SK-N-SH (cell line): ENCODE measurements around the gene YBX1. TPM values are rescaled to one million over a fixed set of nuclear protein-coding genes. Genes with fewer than 3 reads are reported as not detected.

Source experiments
- CTCF ChIA-PET: fragments of 300-600, 350-600 bp; formaldehyde crosslinking; extraction: SDS; loops from one replicate; lab custom pipeline; 2021; lab: Yijun Ruan, JAX
- POLR2A ChIA-PET: fragments of 350-600 bp; sonication (Branson Sonifier 250); formaldehyde crosslinking; extraction: SDS; loops from one replicate; lab custom pipeline; 2020; ENCODE audit warnings: antibody characterized with exemption, inconsistent platforms; lab: Yijun Ruan, JAX
- DNase-seq: peaks from one replicate; pipeline ENCODE4 v3.0.0; 2012
- H2AFZ ChIP-seq: fragments of 200-600 bp; sonication (generic); 2 replicates; pipeline ENCODE4 v1.8.1; 2016; ENCODE audit warnings: antibody characterized with exemption, mild to moderate bottlenecking, low read depth
- H3F3A ChIP-seq: fragments of 200-600 bp; sonication (generic); replicated peaks from 2 replicates; pipeline ENCODE3; 2016; ENCODE audit warnings: antibody characterized with exemption, mild to moderate bottlenecking; ENCODE audit not compliant: insufficient read depth
- H3K27ac ChIP-seq, 2 experiments: fragments of 200-500 bp in 1 of 2; fragments of 200-600 bp in 1 of 2; sonication (Bioruptor generic) in 1 of 2; sonication (generic), shearing (Covaris generic) in 1 of 2; 2 replicates each; pipeline versions ENCODE4 v1.5.1 to v1.6.1; 2014 to 2016; ENCODE audit warnings: low read depth in 2 of 2, inconsistent platforms in 1 of 2, low read length in 1 of 2, mild to moderate bottlenecking in 1 of 2, mixed read lengths in 1 of 2
- H3K27me3 ChIP-seq: fragments of 200-600 bp; sonication (generic), shearing (Covaris generic); 2 replicates; pipeline ENCODE4 v1.6.1; 2016; ENCODE audit warnings: mixed run types; ENCODE audit not compliant: insufficient read depth
- H3K36me3 ChIP-seq, 2 experiments: fragments of 200-500 bp in 1 of 2; fragments of 200-600 bp in 1 of 2; sonication (Bioruptor generic) in 1 of 2; sonication (generic) in 1 of 2; replicated peaks in 1 of 2; 2 replicates each; pipeline versions ENCODE3 to v1.5.1; 2014 to 2016; ENCODE audit warnings: low read length in 1 of 2, mild to moderate bottlenecking in 1 of 2; ENCODE audit not compliant: insufficient read depth in 2 of 2, control insufficient read depth in 1 of 2
- H3K4me1 ChIP-seq, 2 experiments: fragments of 200-500 bp in 1 of 2; fragments of 200-600 bp in 1 of 2; sonication (Bioruptor generic) in 1 of 2; sonication (generic), shearing (Covaris generic) in 1 of 2; 2 replicates each; pipeline versions ENCODE4 v1.5.1 to v1.6.1; 2014 to 2016; ENCODE audit warnings: low read depth in 1 of 2, low read length in 1 of 2, mixed run types in 1 of 2; ENCODE audit not compliant: insufficient read depth in 2 of 2, control insufficient read depth in 1 of 2
- H3K4me2 ChIP-seq: fragments of 200-600 bp; sonication (generic), shearing (Covaris generic); 2 replicates; pipeline ENCODE4 v1.6.1; 2017; ENCODE audit warnings: mixed run types
- H3K4me3 ChIP-seq, 2 experiments: fragments of 200-500 bp in 1 of 2; fragments of 200-600 bp in 1 of 2; sonication (Bioruptor generic) in 1 of 2; sonication (generic), shearing (Covaris generic) in 1 of 2; 2 replicates each; pipeline versions ENCODE4 v1.5.1 to v1.8.1; 2014 to 2016; ENCODE audit warnings: low read depth in 2 of 2, inconsistent platforms in 1 of 2, low read length in 1 of 2, mild to moderate bottlenecking in 1 of 2, mixed read lengths in 1 of 2, moderate library complexity in 1 of 2
- H3K79me2 ChIP-seq: fragments of 200-600 bp; sonication (generic); 2 replicates; pipeline ENCODE4 v1.8.1; 2017; ENCODE audit warnings: mild to moderate bottlenecking; ENCODE audit not compliant: insufficient read depth
- H3K9ac ChIP-seq: fragments of 200-600 bp; sonication (generic); 2 replicates; pipeline ENCODE4 v1.6.1; 2017; ENCODE audit warnings: mixed run types
- H3K9me2 ChIP-seq: fragments of 200-600 bp; sonication (generic); 2 replicates; pipeline ENCODE4 v1.6.1; 2017; ENCODE audit warnings: mixed run types
- H3K9me3 ChIP-seq: fragments of 200-600 bp; sonication (generic); 2 replicates; pipeline ENCODE4 v1.6.1; 2017; ENCODE audit warnings: mixed run types, mild to moderate bottlenecking, moderate library complexity
- H4K20me1 ChIP-seq: fragments of 200-600 bp; sonication (generic); 2 replicates; pipeline ENCODE4 v1.6.1; 2017; ENCODE audit warnings: mild to moderate bottlenecking, mixed run types; ENCODE audit not compliant: insufficient read depth
- CHD2 ChIP-seq: fragments of 150-350 bp; IDR thresholded peaks from 2 replicates; pipeline ENCODE4 v1.6.1; 2018; ENCODE audit warnings: low read length; ENCODE audit not compliant: partially characterized antibody
- EZH2phosphoT487 ChIP-seq: fragments of 200-600 bp; sonication (generic); IDR thresholded peaks from 2 replicates; pipeline ENCODE4 v1.6.1; 2017; ENCODE audit warnings: low read depth, mixed run types, mild to moderate bottlenecking, antibody characterized with exemption, moderate library complexity, borderline replicate concordance
- FOSL2 ChIP-seq: IDR thresholded peaks from 2 replicates; pipeline ENCODE4 v1.4.0; 2012; ENCODE audit warnings: low read depth, mild to moderate bottlenecking, moderate library complexity, borderline replicate concordance
- FOXM1 ChIP-seq: IDR thresholded peaks from 2 replicates; pipeline ENCODE4 v1.4.0; 2012; ENCODE audit warnings: low read depth, mild to moderate bottlenecking
- GABPA ChIP-seq: IDR thresholded peaks from 2 replicates; pipeline ENCODE4 v1.4.0; 2012; ENCODE audit warnings: low read depth, mild to moderate bottlenecking
- JUND ChIP-seq: IDR thresholded peaks from 2 replicates; pipeline ENCODE4 v1.4.0; 2012
- MXI1 ChIP-seq: IDR thresholded peaks from 2 replicates; pipeline ENCODE4 v1.6.1; 2012; ENCODE audit warnings: mild to moderate bottlenecking, low read depth, low read length, improper control_type of control experiment
- NFIC ChIP-seq: IDR thresholded peaks from 2 replicates; pipeline ENCODE4 v1.4.0; 2012; ENCODE audit warnings: borderline replicate concordance
- NRF1 ChIP-seq: IDR thresholded peaks from 2 replicates; pipeline ENCODE4 v1.6.1; 2012; ENCODE audit warnings: low read depth, mild to moderate bottlenecking, low read length
- RAD21 ChIP-seq: IDR thresholded peaks from 2 replicates; pipeline ENCODE4 v1.6.1; 2012; ENCODE audit warnings: mild to moderate bottlenecking, low read length
- RFX5 ChIP-seq: IDR thresholded peaks from 2 replicates; pipeline ENCODE4 v1.6.1; 2012; ENCODE audit warnings: mild to moderate bottlenecking, improper control_type of control experiment, low read length
- RXRA ChIP-seq: IDR thresholded peaks from 2 replicates; pipeline ENCODE4 v1.4.0; 2012; ENCODE audit warnings: low read depth, mild to moderate bottlenecking, borderline replicate concordance
- YY1 ChIP-seq: IDR thresholded peaks from 2 replicates; pipeline ENCODE4 v1.4.0; 2012; ENCODE audit warnings: low read depth, mild to moderate bottlenecking
- whole genome bisulfite sequencing: methylation state at CpG from one replicate; pipeline ENCODE4 v1.1.6; 2017; ENCODE audit warnings: low lambda C conversion rate; 5-methylcytosine and 5-hydroxymethylcytosine counted together
- polyA plus RNA-seq, 3 experiments: library from polyadenylated mRNA; depleted of rRNA; stranded (reverse); fragments of >200 nt; gene quantifications; 2 replicates each; pipeline ENCODE4 v1.2.3, GENCODE V29; 2012
- TF ChIP-seq, protein P1 (sequence below): IDR thresholded peaks from 2 replicates; pipeline ENCODE4 v1.6.1; 2012; ENCODE audit warnings: mild to moderate bottlenecking, low read depth, low read length, moderate library complexity
- TF ChIP-seq, protein P2 (sequence below): fragments of 200-600 bp; sonication (generic); IDR thresholded peaks from 2 replicates; pipeline ENCODE4 v1.6.1; 2017; ENCODE audit warnings: antibody characterized with exemption, mild to moderate bottlenecking, moderate library complexity

The YBX1 gene
- polyA plus RNA-seq, 1 of the 3 experiments (the other 2 are of a cell fraction), result 592 TPM

GRCh38 chr1:42639116-42639515 lies 43.1 kb upstream of the YBX1 start (continued):
- TF ChIP-seq, protein P1, sequence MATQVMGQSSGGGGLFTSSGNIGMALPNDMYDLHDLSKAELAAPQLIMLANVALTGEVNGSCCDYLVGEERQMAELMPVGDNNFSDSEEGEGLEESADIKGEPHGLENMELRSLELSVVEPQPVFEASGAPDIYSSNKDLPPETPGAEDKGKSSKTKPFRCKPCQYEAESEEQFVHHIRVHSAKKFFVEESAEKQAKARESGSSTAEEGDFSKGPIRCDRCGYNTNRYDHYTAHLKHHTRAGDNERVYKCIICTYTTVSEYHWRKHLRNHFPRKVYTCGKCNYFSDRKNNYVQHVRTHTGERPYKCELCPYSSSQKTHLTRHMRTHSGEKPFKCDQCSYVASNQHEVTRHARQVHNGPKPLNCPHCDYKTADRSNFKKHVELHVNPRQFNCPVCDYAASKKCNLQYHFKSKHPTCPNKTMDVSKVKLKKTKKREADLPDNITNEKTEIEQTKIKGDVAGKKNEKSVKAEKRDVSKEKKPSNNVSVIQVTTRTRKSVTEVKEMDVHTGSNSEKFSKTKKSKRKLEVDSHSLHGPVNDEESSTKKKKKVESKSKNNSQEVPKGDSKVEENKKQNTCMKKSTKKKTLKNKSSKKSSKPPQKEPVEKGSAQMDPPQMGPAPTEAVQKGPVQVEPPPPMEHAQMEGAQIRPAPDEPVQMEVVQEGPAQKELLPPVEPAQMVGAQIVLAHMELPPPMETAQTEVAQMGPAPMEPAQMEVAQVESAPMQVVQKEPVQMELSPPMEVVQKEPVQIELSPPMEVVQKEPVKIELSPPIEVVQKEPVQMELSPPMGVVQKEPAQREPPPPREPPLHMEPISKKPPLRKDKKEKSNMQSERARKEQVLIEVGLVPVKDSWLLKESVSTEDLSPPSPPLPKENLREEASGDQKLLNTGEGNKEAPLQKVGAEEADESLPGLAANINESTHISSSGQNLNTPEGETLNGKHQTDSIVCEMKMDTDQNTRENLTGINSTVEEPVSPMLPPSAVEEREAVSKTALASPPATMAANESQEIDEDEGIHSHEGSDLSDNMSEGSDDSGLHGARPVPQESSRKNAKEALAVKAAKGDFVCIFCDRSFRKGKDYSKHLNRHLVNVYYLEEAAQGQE, result no peak

DNA sequence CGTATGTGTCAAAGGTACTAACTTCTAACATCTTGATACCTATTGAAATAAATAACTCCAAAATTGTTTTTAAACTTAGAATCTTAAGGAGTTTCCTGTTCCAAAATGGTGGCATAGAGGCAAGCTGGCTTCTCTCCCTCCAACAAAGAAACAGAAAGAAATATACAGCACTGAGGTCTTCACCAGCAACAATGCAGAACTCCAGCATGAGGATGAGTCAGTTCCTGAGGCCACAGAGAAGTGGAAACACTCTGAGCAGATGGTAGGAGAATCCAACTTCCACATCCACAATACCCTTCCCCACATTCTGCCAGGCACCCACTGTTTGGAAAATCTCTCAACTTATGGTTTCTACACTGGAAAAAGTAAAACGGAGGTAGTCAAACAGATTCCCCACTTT lies 36.2 kb upstream of the YBX1 start:
- Histone ChIP-seq H2AFZ (no peak overlapping the region), H3K4me1 (no peaks in the 10 kb centered on the region), H3F3A (no peaks in the 10 kb centered on the region), H3K27ac (no peak overlapping the region), H3K79me2 (no peaks in the 10 kb centered on the region), H3K9me2 (no peaks in the 10 kb centered on the region), H3K4me3 (no peak overlapping the region), H3K9ac (no peak overlapping the region), H3K36me3 (no peaks in the 10 kb centered on the region), H3K27me3 (no peaks in the 10 kb centered on the region), H3K4me2 (no peak overlapping the region), H3K9me3 (peaks cover 6% of the 10 kb centered on the region; the same call in 1 of the 2 replicates), H4K20me1 (no peaks in the 10 kb centered on the region)
- 83% methylated on average over 2 of the region's 2 CpGs for WGBS
- TF ChIP-seq CHD2, result no peak
- TF ChIP-seq JUND, result no peak
- no peak for TF ChIP-seq YY1
- no peak for TF ChIP-seq NRF1
- TF ChIP-seq EZH2phosphoT487, result no peak
- TF ChIP-seq RFX5, result no peak
- no peak for TF ChIP-seq NFIC
- TF ChIP-seq MXI1, result no peak
- no peak for TF ChIP-seq RXRA
- no peak for TF ChIP-seq GABPA
- TF ChIP-seq RAD21, result no peak
- TF ChIP-seq, protein P2, sequence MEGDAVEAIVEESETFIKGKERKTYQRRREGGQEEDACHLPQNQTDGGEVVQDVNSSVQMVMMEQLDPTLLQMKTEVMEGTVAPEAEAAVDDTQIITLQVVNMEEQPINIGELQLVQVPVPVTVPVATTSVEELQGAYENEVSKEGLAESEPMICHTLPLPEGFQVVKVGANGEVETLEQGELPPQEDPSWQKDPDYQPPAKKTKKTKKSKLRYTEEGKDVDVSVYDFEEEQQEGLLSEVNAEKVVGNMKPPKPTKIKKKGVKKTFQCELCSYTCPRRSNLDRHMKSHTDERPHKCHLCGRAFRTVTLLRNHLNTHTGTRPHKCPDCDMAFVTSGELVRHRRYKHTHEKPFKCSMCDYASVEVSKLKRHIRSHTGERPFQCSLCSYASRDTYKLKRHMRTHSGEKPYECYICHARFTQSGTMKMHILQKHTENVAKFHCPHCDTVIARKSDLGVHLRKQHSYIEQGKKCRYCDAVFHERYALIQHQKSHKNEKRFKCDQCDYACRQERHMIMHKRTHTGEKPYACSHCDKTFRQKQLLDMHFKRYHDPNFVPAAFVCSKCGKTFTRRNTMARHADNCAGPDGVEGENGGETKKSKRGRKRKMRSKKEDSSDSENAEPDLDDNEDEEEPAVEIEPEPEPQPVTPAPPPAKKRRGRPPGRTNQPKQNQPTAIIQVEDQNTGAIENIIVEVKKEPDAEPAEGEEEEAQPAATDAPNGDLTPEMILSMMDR, result no peak
- TF ChIP-seq FOSL2, result no peak
- TF ChIP-seq FOXM1, result no peak
- ChIA-PET POLR2A (no interaction called here), CTCF (interaction anchor here (0.8 kb wide), 1 partner anchor 101 kb away, joined by 3 read pairs; no protein-coding TSS in a partner anchor)
- DNase-seq, result no peak
